H9 (cell line): ENCODE measurements around the gene AKIRIN2. TPM values are rescaled to one million over a fixed set of nuclear protein-coding genes. Genes with fewer than 3 reads are reported as not detected.
A peak's percentile ranks its signal among the peaks of the same experiment; 100 is the strongest.
"Not testable (repeated sequence)": the region's sequence is repeated elsewhere in the genome, so short reads cannot be mapped to it uniquely, and the experiment has no call there.

ENCODE experiments used
- DNase-seq: peaks from one replicate; pipeline ENCODE4 v3.0.0-alpha.2; 2017
- H2AFZ ChIP-seq: one replicate; pipeline ENCODE4 v1.6.1; 2013; ENCODE audit warnings: mild to moderate bottlenecking, low read length, control low read depth, moderate library complexity
- H2AK5ac ChIP-seq: 2 replicates; pipeline ENCODE4 v1.6.1; 2013; ENCODE audit warnings: low read length, control low read depth, mixed read lengths; ENCODE audit not compliant: insufficient read length
- H2BK120ac ChIP-seq: one replicate; pipeline ENCODE4 v1.6.1; 2013; ENCODE audit warnings: low read depth, mild to moderate bottlenecking, low read length, control low read depth, inconsistent platforms; ENCODE audit not compliant: poor library complexity, severe bottlenecking
- H2BK12ac ChIP-seq: 2 replicates; pipeline ENCODE4 v1.6.1; 2013; ENCODE audit warnings: low read length, control low read depth, mixed read lengths, low read depth; ENCODE audit not compliant: insufficient read length
- H2BK15ac ChIP-seq: 2 replicates; pipeline ENCODE4 v1.6.1; 2013; ENCODE audit warnings: low read depth, low read length, control low read depth
- H2BK20ac ChIP-seq: one replicate; pipeline ENCODE4 v1.6.1; 2013; ENCODE audit warnings: low read depth, mild to moderate bottlenecking, low read length, control low read depth, inconsistent platforms; ENCODE audit not compliant: poor library complexity, severe bottlenecking
- H2BK5ac ChIP-seq: 2 replicates; pipeline ENCODE4 v1.6.1; 2013; ENCODE audit warnings: low read length, control low read depth, mixed read lengths; ENCODE audit not compliant: insufficient read length
- H3K14ac ChIP-seq: 2 replicates; pipeline ENCODE4 v1.6.1; 2013; ENCODE audit warnings: low read length, control low read depth; ENCODE audit not compliant: insufficient read depth
- H3K18ac ChIP-seq: 2 replicates; pipeline ENCODE4 v1.6.1; 2013; ENCODE audit warnings: low read depth, mild to moderate bottlenecking, mixed read lengths, low read length, control low read depth; ENCODE audit not compliant: insufficient read length
- H3K23ac ChIP-seq: 2 replicates; pipeline ENCODE4 v1.6.1; 2013; ENCODE audit warnings: low read length, control low read depth, mixed read lengths, low read depth; ENCODE audit not compliant: insufficient read length
- H3K23me2 ChIP-seq: 2 replicates; pipeline ENCODE4 v1.6.1; 2013; ENCODE audit warnings: low read depth, mild to moderate bottlenecking, mixed read lengths, low read length, control low read depth; ENCODE audit not compliant: insufficient read length, poor library complexity, severe bottlenecking
- H3K27ac ChIP-seq: 2 replicates; pipeline ENCODE4 v1.5.1; 2013; ENCODE audit warnings: low read length, control low read depth, mixed read lengths, low read depth; ENCODE audit not compliant: insufficient read length
- H3K27me3 ChIP-seq: 2 replicates; pipeline ENCODE4 v1.6.1; 2013; ENCODE audit warnings: low read length, control low read depth, inconsistent platforms; ENCODE audit not compliant: insufficient read depth
- H3K4ac ChIP-seq: 2 replicates; pipeline ENCODE4 v1.6.1; 2013; ENCODE audit warnings: low read depth, mild to moderate bottlenecking, control low read depth, inconsistent platforms, low read length, moderate library complexity
- H3K4me1 ChIP-seq: 2 replicates; pipeline ENCODE4 v1.6.1; 2013; ENCODE audit warnings: low read length, control low read depth, inconsistent platforms; ENCODE audit not compliant: insufficient read depth
- H3K4me2 ChIP-seq: 2 replicates; pipeline ENCODE4 v1.6.1; 2013; ENCODE audit warnings: low read length, control low read depth, mixed read lengths; ENCODE audit not compliant: insufficient read length, insufficient read depth
- H3K56ac ChIP-seq: 2 replicates; pipeline ENCODE4 v1.6.1; 2013; ENCODE audit warnings: low read depth, mild to moderate bottlenecking, mixed read lengths, low read length, control low read depth; ENCODE audit not compliant: insufficient read length
- H3K79me1 ChIP-seq: 2 replicates; pipeline ENCODE4 v1.6.1; 2013; ENCODE audit warnings: low read depth, mild to moderate bottlenecking, moderate library complexity, low read length, control low read depth, inconsistent platforms; ENCODE audit not compliant: insufficient read depth, poor library complexity, severe bottlenecking
- H3K79me2 ChIP-seq: 2 replicates; pipeline ENCODE4 v1.6.1; 2013; ENCODE audit warnings: low read length, control low read depth, inconsistent platforms; ENCODE audit not compliant: insufficient read depth
- H3K9ac ChIP-seq: 2 replicates; pipeline ENCODE4 v1.6.1; 2013; ENCODE audit warnings: low read length, control low read depth, mixed read lengths; ENCODE audit not compliant: insufficient read length; ENCODE audit errors: extremely low read depth
- H3K9me3 ChIP-seq: one replicate; pipeline ENCODE4 v1.6.1; 2013; ENCODE audit warnings: low read depth, low read length, inconsistent platforms; ENCODE audit not compliant: control insufficient read depth
- H3T11ph ChIP-seq: one replicate; pipeline ENCODE4 v1.6.1; 2013; ENCODE audit warnings: mild to moderate bottlenecking, low read length, control low read depth, inconsistent platforms
- H4K20me1 ChIP-seq: one replicate; pipeline ENCODE4 v1.6.1; 2013; ENCODE audit not compliant: control insufficient read depth, insufficient read length, insufficient read depth
- H4K5ac ChIP-seq: 2 replicates; pipeline ENCODE4 v1.6.1; 2013; ENCODE audit warnings: low read depth, mild to moderate bottlenecking, mixed read lengths, low read length, control low read depth; ENCODE audit not compliant: insufficient read length
- H4K8ac ChIP-seq: replicated peaks from 2 replicates; pipeline ENCODE4 v1.6.1; 2013; ENCODE audit warnings: low read length, control low read depth, mixed read lengths, low read depth; ENCODE audit not compliant: insufficient read length
- H4K91ac ChIP-seq: 2 replicates; pipeline ENCODE4 v1.6.1; 2013; ENCODE audit warnings: low read depth, mild to moderate bottlenecking, moderate library complexity, mixed read lengths, low read length, control low read depth; ENCODE audit not compliant: insufficient read length
- H3K27ac Mint-ChIP-seq, 3 experiments: 2 replicates in 2 of 3; 3 replicates in 1 of 3; pipeline ENCODE4 v1.8.0; 2020 to 2021; ENCODE audit warnings: mixed read lengths in 3 of 3, mild to moderate bottlenecking in 1 of 3, moderate library complexity in 1 of 3
- H3K27me3 Mint-ChIP-seq: 2 replicates; pipeline ENCODE4 v1.8.0; 2021; ENCODE audit warnings: low read depth, mild to moderate bottlenecking, moderate library complexity, mixed read lengths
- H3K36me3 Mint-ChIP-seq, 3 experiments: 2 replicates in 2 of 3; 3 replicates in 1 of 3; pipeline ENCODE4 v1.8.0; 2020 to 2021; ENCODE audit warnings: low read depth in 3 of 3, mixed read lengths in 3 of 3; ENCODE audit not compliant: insufficient read depth in 1 of 3
- H3K4me1 Mint-ChIP-seq, 2 experiments: 2 replicates each; pipeline ENCODE4 v1.8.0; 2020; ENCODE audit warnings: mixed read lengths in 2 of 2
- H3K4me3 Mint-ChIP-seq, 2 experiments: 2 replicates in 1 of 2; 3 replicates in 1 of 2; pipeline ENCODE4 v1.8.0; 2020 to 2021; ENCODE audit warnings: mild to moderate bottlenecking in 2 of 2, mixed read lengths in 2 of 2, moderate library complexity in 1 of 2
- H3K9me3 Mint-ChIP-seq, 2 experiments: 2 replicates in 1 of 2; 3 replicates in 1 of 2; pipeline ENCODE4 v1.8.0; 2020; ENCODE audit warnings: mild to moderate bottlenecking in 2 of 2, mixed read lengths in 2 of 2, moderate library complexity in 1 of 2
- WGBS: extraction: QIAGEN DNeasy Blood & Tissue Kit; methylation state at CpG from one replicate; pipeline ENCODE4 v1.1.7; 2013; ENCODE audit warnings: missing lambda C conversion rate, low lambda C conversion rate, mixed read lengths; ENCODE audit not compliant: insufficient read length; ENCODE audit errors: extremely low coverage; 5-methylcytosine and 5-hydroxymethylcytosine counted together
- total RNA-seq: library from RNA; stranded (reverse); gene quantifications from 2 replicates; pipeline ENCODE4 v1.2.1, GENCODE V29; 2021
- TF ChIP-seq, protein P1 (sequence below): fragments of 200-600 bp; sonication (generic); conservative IDR thresholded peaks from 3 replicates; pipeline ENCODE4 v1.8.0; 2021; ENCODE audit warnings: antibody characterized with exemption, mild to moderate bottlenecking

AKIRIN2 gene
- total RNA-seq, 1 experiment from 2014 or later: 75.7 TPM

GRCh38 chr6:87697581-87698546 lies 4.2 kb downstream of the AKIRIN2 start:
- H3K14ac ChIP-seq: no peak overlapping the region
- H3T11ph ChIP-seq: no peak overlapping the region
- H2BK120ac ChIP-seq: no peak overlapping the region
- WGBS: no CpG with 5 or more reads among the region's 8 CpGs
- H2AFZ ChIP-seq: no peak overlapping the region
- H3K9me3 ChIP-seq: no peaks in the 10 kb centered on the region
- no peak overlapping the region for H4K91ac ChIP-seq
- Mint-ChIP-seq H3K36me3 (peaks cover 14 to 17% (median 16%) of the 10 kb centered on the region in 3 experiments), H3K4me1 (peaks cover 43 to 47% of the 10 kb centered on the region in 2 experiments), H3K4me3 (peak overlapping the region; percentile 87 to 99), H3K27me3 (no peaks in the 10 kb centered on the region), H3K27ac (peak overlapping the region in 2 of 3 experiments; percentile 91 to 93; a peak in 4 of 7 replicates), H3K9me3 (no peaks in the 10 kb centered on the region; a peak in 2 of 5 replicates)
- H3K56ac ChIP-seq: no peak overlapping the region
- H3K4me1 ChIP-seq: peaks cover 3% of the 10 kb centered on the region; the same call in 1 of the 2 replicates
- H2AK5ac ChIP-seq: no peak overlapping the region
- TF ChIP-seq, protein P1, sequence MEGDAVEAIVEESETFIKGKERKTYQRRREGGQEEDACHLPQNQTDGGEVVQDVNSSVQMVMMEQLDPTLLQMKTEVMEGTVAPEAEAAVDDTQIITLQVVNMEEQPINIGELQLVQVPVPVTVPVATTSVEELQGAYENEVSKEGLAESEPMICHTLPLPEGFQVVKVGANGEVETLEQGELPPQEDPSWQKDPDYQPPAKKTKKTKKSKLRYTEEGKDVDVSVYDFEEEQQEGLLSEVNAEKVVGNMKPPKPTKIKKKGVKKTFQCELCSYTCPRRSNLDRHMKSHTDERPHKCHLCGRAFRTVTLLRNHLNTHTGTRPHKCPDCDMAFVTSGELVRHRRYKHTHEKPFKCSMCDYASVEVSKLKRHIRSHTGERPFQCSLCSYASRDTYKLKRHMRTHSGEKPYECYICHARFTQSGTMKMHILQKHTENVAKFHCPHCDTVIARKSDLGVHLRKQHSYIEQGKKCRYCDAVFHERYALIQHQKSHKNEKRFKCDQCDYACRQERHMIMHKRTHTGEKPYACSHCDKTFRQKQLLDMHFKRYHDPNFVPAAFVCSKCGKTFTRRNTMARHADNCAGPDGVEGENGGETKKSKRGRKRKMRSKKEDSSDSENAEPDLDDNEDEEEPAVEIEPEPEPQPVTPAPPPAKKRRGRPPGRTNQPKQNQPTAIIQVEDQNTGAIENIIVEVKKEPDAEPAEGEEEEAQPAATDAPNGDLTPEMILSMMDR: no peak
- no peak overlapping the region for H4K5ac ChIP-seq
- H2BK5ac ChIP-seq: no peak overlapping the region
- no peak overlapping the region for H4K8ac ChIP-seq
- H3K4me2 ChIP-seq: peak overlapping the region; percentile 72
- H3K27ac ChIP-seq: no peak overlapping the region
- H3K9ac ChIP-seq: no peak overlapping the region
- no peak overlapping the region for H3K18ac ChIP-seq
- H3K23me2 ChIP-seq: peaks cover 3% of the 10 kb centered on the region
- H3K23ac ChIP-seq: no peak overlapping the region
- H2BK12ac ChIP-seq: no peak overlapping the region
- no peak for DNase-seq
- no peaks in the 10 kb centered on the region for H3K79me1 ChIP-seq
- no peaks in the 10 kb centered on the region for H3K27me3 ChIP-seq
- H3K4ac ChIP-seq: no peak overlapping the region
- peaks cover 68% of the 10 kb centered on the region for H3K79me2 ChIP-seq
- H2BK20ac ChIP-seq: no peak overlapping the region
- H2BK15ac ChIP-seq: no peak overlapping the region
- H4K20me1 ChIP-seq: no peaks in the 10 kb centered on the region

GRCh38 chr6:87696817-87697216 lies 5.2 kb downstream of the AKIRIN2 start:
- H3K23ac ChIP-seq, H3K4ac ChIP-seq, H3K27ac ChIP-seq, H3K4me1 ChIP-seq, H2BK20ac ChIP-seq, H3K9me3 ChIP-seq, H4K20me1 ChIP-seq, H3K23me2 ChIP-seq, H2BK15ac ChIP-seq, H3K27me3 ChIP-seq, H3T11ph ChIP-seq, H4K91ac ChIP-seq, H4K5ac ChIP-seq, H2AFZ ChIP-seq, H2BK12ac ChIP-seq, H4K8ac ChIP-seq, H2BK5ac ChIP-seq, DNase-seq, H3K14ac ChIP-seq, H3K9me3 Mint-ChIP-seq, H3K27me3 Mint-ChIP-seq, H3K4me2 ChIP-seq, H3K18ac ChIP-seq, H3K79me1 ChIP-seq, H3K56ac ChIP-seq, H3K9ac ChIP-seq, H2BK120ac ChIP-seq, H2AK5ac ChIP-seq: not testable (repeated sequence)
- H3K27ac Mint-ChIP-seq: peak overlapping the region in 2 of 3 experiments; percentile 44 to 62; a peak in 4 of 7 replicates
- WGBS: no CpG with 5 or more reads among the region's 12 CpGs
- peaks cover 76% of the 10 kb centered on the region for H3K79me2 ChIP-seq
- H3K4me3 Mint-ChIP-seq: peak overlapping the region in 1 of 2 experiments; percentile 26; a peak in 1 of 5 replicates
- peaks cover 53 to 54% of the 10 kb centered on the region in 2 experiments for H3K4me1 Mint-ChIP-seq
- peaks cover 14 to 17% (median 16%) of the 10 kb centered on the region in 3 experiments for H3K36me3 Mint-ChIP-seq
